DND-41 (cell line): Measurements from ENCODE around the gene HOXC10.
A peak's percentile ranks its signal among the peaks of the same experiment; 100 is the strongest.

Experiments
- ATAC-seq: fragments of 200-7000 bp; cut with Tn5 transposase; 3 replicates; pipeline ENCODE4 v1.9.1; 2021; ENCODE audit warnings: low read depth; ENCODE audit not compliant: insufficient read depth
- DNase-seq: peaks from one replicate; pipeline ENCODE4 v3.0.0-alpha.2; 2020
- H2AFZ ChIP-seq: 2 replicates; pipeline ENCODE4 v1.6.0; 2012; ENCODE audit warnings: low read depth, low read length
- H3K27ac ChIP-seq: 2 replicates; pipeline ENCODE4 v1.5.1; 2012; ENCODE audit warnings: low read length, inconsistent platforms
- H3K27me3 ChIP-seq: fragments of 200-600 bp; sonication (generic); 2 replicates; pipeline ENCODE4 v1.6.0; 2012; ENCODE audit warnings: low read length, mild to moderate bottlenecking, inconsistent platforms; ENCODE audit not compliant: insufficient read depth, poor library complexity
- H3K36me3 ChIP-seq: 2 replicates; pipeline ENCODE4 v1.5.1; 2012; ENCODE audit warnings: low read length, inconsistent platforms; ENCODE audit not compliant: insufficient read depth
- H3K4me1 ChIP-seq: 2 replicates; pipeline ENCODE4 v1.5.1; 2012; ENCODE audit warnings: mild to moderate bottlenecking, low read length; ENCODE audit not compliant: insufficient read depth
- H3K4me2 ChIP-seq: 2 replicates; pipeline ENCODE4 v1.6.0; 2012; ENCODE audit warnings: mild to moderate bottlenecking, moderate library complexity, low read length, inconsistent platforms; ENCODE audit not compliant: insufficient read depth
- H3K4me3 ChIP-seq, 2 experiments: fragments of 200-600 bp in 1 of 2; shearing (Covaris generic) in 1 of 2; 2 replicates each; pipeline ENCODE4 v1.5.1; 2012 to 2016; ENCODE audit warnings: inconsistent platforms in 2 of 2, low read length in 2 of 2, mild to moderate bottlenecking in 2 of 2, low read depth in 1 of 2, moderate library complexity in 1 of 2
- H3K79me2 ChIP-seq: 2 replicates; pipeline ENCODE4 v1.6.0; 2012; ENCODE audit warnings: low read length, inconsistent platforms; ENCODE audit not compliant: insufficient read depth
- H3K9ac ChIP-seq: 2 replicates; pipeline ENCODE4 v1.6.0; 2012; ENCODE audit warnings: low read depth, mild to moderate bottlenecking, inconsistent platforms, low read length, moderate library complexity
- H3K9me3 ChIP-seq: 2 replicates; pipeline ENCODE4 v1.5.1; 2012; ENCODE audit warnings: low read length, moderate library complexity, mild to moderate bottlenecking, inconsistent platforms; ENCODE audit not compliant: insufficient read depth, severe bottlenecking
- H4K20me1 ChIP-seq: 2 replicates; pipeline ENCODE4 v1.6.0; 2012; ENCODE audit warnings: low read length; ENCODE audit not compliant: insufficient read depth
- CTCF ChIP-seq: IDR thresholded peaks from 2 replicates; pipeline ENCODE4 v1.5.1; 2012; ENCODE audit warnings: borderline replicate concordance, low read length, moderate library complexity, mild to moderate bottlenecking; ENCODE audit not compliant: poor library complexity, severe bottlenecking; ENCODE audit errors: extremely low read depth
- EZH2 ChIP-seq: IDR thresholded peaks from 3 replicates; pipeline ENCODE4 v1.6.1; 2012; ENCODE audit warnings: borderline replicate concordance, low read depth, mild to moderate bottlenecking, moderate library complexity, low read length, inconsistent platforms; ENCODE audit not compliant: severe bottlenecking

The HOXC10 gene

GRCh38 chr12:54010972-54011664, 26.2 kb downstream of the HOXC10 start:
- H3K4me1 ChIP-seq = peaks cover 4% of the 10 kb centered on the region
- DNase-seq = no peak
- H3K4me3 ChIP-seq = no peak overlapping the region
- H3K79me2 ChIP-seq = no peaks in the 10 kb centered on the region
- no peaks in the 10 kb centered on the region for H4K20me1 ChIP-seq
- no peaks in the 10 kb centered on the region for H3K9me3 ChIP-seq
- H2AFZ ChIP-seq = 0 out of 2 replicates have a peak overlapping the region, but pooled peaks have one; percentile 26
- no peak for ATAC-seq
- no peak overlapping the region for H3K27ac ChIP-seq
- no peak overlapping the region for H3K9ac ChIP-seq
- H3K4me2 ChIP-seq = no peak overlapping the region
- TF ChIP-seq EZH2 (no peak), CTCF (no peak)
- H3K27me3 ChIP-seq = peaks cover 81% of the 10 kb centered on the region
- H3K36me3 ChIP-seq = no peaks in the 10 kb centered on the region

GRCh38 chr12:54011665-54012532, 27.0 kb downstream of the HOXC10 start:
- DNase-seq (no peak), ATAC-seq (no peak)
- no peaks in the 10 kb centered on the region for H4K20me1 ChIP-seq
- H3K36me3 ChIP-seq = no peaks in the 10 kb centered on the region
- no peaks in the 10 kb centered on the region for H3K79me2 ChIP-seq
- TF ChIP-seq CTCF = no peak
- no peak for TF ChIP-seq EZH2
- H3K4me3 ChIP-seq = no peak overlapping the region
- no peak overlapping the region for H3K9ac ChIP-seq
- H3K4me2 ChIP-seq = no peak overlapping the region
- H2AFZ ChIP-seq = no peak overlapping the region
- no peak overlapping the region for H3K27ac ChIP-seq
- H3K4me1 ChIP-seq = peaks cover 4% of the 10 kb centered on the region
- peaks cover 79% of the 10 kb centered on the region for H3K27me3 ChIP-seq
- H3K9me3 ChIP-seq = no peaks in the 10 kb centered on the region

- Histone ChIP-seq H3K4me2 (no peak overlapping the region), H3K9me3 (no peaks in the 10 kb centered on the region), H3K79me2 (no peaks in the 10 kb centered on the region), H3K27ac (no peak overlapping the region), H3K4me1 (peaks cover 8% of the 10 kb centered on the region), H2AFZ (no peak overlapping the region), H3K27me3 (peaks cover 71% of the 10 kb centered on the region), H3K4me3 (no peak overlapping the region), H3K9ac (no peak overlapping the region), H3K36me3 (no peaks in the 10 kb centered on the region), H4K20me1 (no peaks in the 10 kb centered on the region)
- peak; percentile 41 for TF ChIP-seq CTCF
- no peak for TF ChIP-seq EZH2
- no peak for DNase-seq
- ATAC-seq = no peak
These were observed 27.9 kb downstream of the HOXC10 start for GRCh38 chr12:54012631-54013409.
